Measurements from ENCODE around the gene SNRPB.

SNRPB gene

GRCh38 chr20:2470423-2471193 lies at the start of gene SNRPB (continued):
- TF ChIP-seq ZEB2 (tag by site-specific recombination; IDR thresholded peaks at IDR 0.05) = peak; percentile 87
- TF ChIP-seq ZNF701 (tag by site-specific recombination; IDR thresholded peaks at IDR 0.05) = no peak
- TF ChIP-seq BCL6B (tag by site-specific recombination; IDR thresholded peaks at IDR 0.05) = no peak
- TF ChIP-seq ZNF768 (tag by site-specific recombination; IDR thresholded peaks at IDR 0.05) = no peak; the same call in 1 of the 2 replicates
- TF ChIP-seq ZNF350 (tag by site-specific recombination; IDR thresholded peaks at IDR 0.05) = no peak
- TF ChIP-seq ZNF548 (tag by site-specific recombination; IDR thresholded peaks at IDR 0.05) = no peak
- 0 out of 2 replicates have a peak, but pooled peaks have one; percentile 81 for TF ChIP-seq HOXD13 (CRISPR knock-in tag; IDR thresholded peaks at IDR 0.05; ENCODE audit: borderline replicate concordance)
- peak; percentile 92 for TF ChIP-seq ZNF501 (tag by site-specific recombination; IDR thresholded peaks at IDR 0.05)
- TF ChIP-seq, protein P1, sequence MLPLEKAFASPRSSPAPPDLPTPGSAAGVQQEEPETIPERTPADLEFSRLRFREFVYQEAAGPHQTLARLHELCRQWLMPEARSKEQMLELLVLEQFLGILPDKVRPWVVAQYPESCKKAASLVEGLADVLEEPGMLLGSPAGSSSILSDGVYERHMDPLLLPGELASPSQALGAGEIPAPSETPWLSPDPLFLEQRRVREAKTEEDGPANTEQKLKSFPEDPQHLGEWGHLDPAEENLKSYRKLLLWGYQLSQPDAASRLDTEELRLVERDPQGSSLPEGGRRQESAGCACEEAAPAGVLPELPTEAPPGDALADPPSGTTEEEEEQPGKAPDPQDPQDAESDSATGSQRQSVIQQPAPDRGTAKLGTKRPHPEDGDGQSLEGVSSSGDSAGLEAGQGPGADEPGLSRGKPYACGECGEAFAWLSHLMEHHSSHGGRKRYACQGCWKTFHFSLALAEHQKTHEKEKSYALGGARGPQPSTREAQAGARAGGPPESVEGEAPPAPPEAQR (tag by site-specific recombination; IDR thresholded peaks at IDR 0.05) = peak; percentile 84; the same call in 1 of the 2 replicates
- TF ChIP-seq GLI2 (tag by site-specific recombination; IDR thresholded peaks at IDR 0.05; ENCODE audit: borderline replicate concordance, low read depth) = no peak; the same call in 1 of the 2 replicates
- peak; percentile 29; the same call in 1 of the 2 replicates for TF ChIP-seq ZNF623 (tag by site-specific recombination; IDR thresholded peaks at IDR 0.05)
- TF ChIP-seq, protein P2, sequence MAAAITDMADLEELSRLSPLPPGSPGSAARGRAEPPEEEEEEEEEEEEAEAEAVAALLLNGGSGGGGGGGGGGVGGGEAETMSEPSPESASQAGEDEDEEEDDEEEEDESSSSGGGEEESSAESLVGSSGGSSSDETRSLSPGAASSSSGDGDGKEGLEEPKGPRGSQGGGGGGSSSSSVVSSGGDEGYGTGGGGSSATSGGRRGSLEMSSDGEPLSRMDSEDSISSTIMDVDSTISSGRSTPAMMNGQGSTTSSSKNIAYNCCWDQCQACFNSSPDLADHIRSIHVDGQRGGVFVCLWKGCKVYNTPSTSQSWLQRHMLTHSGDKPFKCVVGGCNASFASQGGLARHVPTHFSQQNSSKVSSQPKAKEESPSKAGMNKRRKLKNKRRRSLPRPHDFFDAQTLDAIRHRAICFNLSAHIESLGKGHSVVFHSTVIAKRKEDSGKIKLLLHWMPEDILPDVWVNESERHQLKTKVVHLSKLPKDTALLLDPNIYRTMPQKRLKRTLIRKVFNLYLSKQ (tag by site-specific recombination; IDR thresholded peaks at IDR 0.05; ENCODE audit: borderline replicate concordance) = no peak
- no peak for TF ChIP-seq ZNF677 (tag by site-specific recombination; IDR thresholded peaks at IDR 0.05)
- no peak for TF ChIP-seq ZNF132 (tag by site-specific recombination; IDR thresholded peaks at IDR 0.05; ENCODE audit: borderline replicate concordance)
- TF ChIP-seq, protein P3, sequence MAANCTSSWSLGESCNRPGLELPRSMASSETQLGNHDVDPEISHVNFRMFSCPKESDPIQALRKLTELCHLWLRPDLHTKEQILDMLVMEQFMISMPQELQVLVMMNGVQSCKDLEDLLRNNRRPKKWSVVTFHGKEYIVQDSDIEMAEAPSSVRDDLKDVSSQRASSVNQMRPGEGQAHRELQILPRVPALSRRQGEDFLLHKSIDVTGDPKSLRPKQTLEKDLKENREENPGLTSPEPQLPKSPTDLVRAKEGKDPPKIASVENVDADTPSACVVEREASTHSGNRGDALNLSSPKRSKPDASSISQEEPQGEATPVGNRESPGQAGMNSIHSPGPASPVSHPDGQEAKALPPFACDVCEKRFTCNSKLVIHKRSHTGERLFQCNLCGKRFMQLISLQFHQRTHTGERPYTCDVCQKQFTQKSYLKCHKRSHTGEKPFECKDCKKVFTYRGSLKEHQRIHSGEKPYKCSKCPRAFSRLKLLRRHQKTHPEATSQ (tag by site-specific recombination; IDR thresholded peaks at IDR 0.05) = peak; percentile 98
- TF ChIP-seq ZNF24 (tag by site-specific recombination; IDR thresholded peaks at IDR 0.05) = peak; percentile 94
- peak; percentile 93 for TF ChIP-seq ZNF76 (tag by site-specific recombination; IDR thresholded peaks at IDR 0.05; ENCODE audit: borderline replicate concordance, low read depth)
- peak; percentile 20; the same call in 1 of the 2 replicates for TF ChIP-seq ZNF707 (tag by site-specific recombination; IDR thresholded peaks at IDR 0.05)
- peak; percentile 4; the same call in 1 of the 2 replicates for TF ChIP-seq ZNF654 (tag by site-specific recombination; IDR thresholded peaks at IDR 0.05; ENCODE audit: low read depth)
- peak; percentile 32 for TF ChIP-seq EGR2 (tag by site-specific recombination; IDR thresholded peaks at IDR 0.05; ENCODE audit: low read depth)
- TF ChIP-seq, protein P4, sequence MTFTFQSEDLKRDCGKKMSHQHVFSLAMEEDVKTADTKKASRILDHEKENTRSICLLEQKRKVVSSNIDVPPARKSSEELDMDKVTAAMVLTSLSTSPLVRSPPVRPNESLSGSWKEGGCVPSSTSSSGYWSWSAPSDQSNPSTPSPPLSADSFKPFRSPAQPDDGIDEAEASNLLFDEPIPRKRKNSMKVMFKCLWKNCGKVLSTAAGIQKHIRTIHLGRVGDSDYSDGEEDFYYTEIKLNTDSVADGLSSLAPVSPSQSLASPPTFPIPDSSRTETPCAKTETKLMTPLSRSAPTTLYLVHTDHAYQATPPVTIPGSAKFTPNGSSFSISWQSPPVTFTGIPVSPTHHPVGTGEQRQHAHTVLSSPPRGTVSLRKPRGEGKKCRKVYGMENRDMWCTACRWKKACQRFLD (tag by site-specific recombination; IDR thresholded peaks at IDR 0.05) = no peak
- TF ChIP-seq ZNF558 (tag by site-specific recombination; IDR thresholded peaks at IDR 0.05) = peak; percentile 55; the same call in 1 of the 2 replicates
- no peak; the same call in 1 of the 2 replicates for TF ChIP-seq FEZF1 (tag by site-specific recombination; IDR thresholded peaks at IDR 0.05)
- peak; percentile 69; the same call in 1 of the 2 replicates for TF ChIP-seq TSHZ1 (tag by site-specific recombination; IDR thresholded peaks at IDR 0.05; ENCODE audit: borderline replicate concordance)
- peak; percentile 95 for TF ChIP-seq SP2 (tag by site-specific recombination; IDR thresholded peaks at IDR 0.05)
- TF ChIP-seq ZNF747 (tag by site-specific recombination; IDR thresholded peaks at IDR 0.05) = no peak

Data from HEK293 (cell line).